ENCODE measurements around the gene BCL7A. TPM values are rescaled to one million over a fixed set of nuclear protein-coding genes. Genes with fewer than 3 reads are reported as not detected.

Gene BCL7A
- total and polyA plus RNA-seq, 2 of the 8 experiments (the other 6 are each of a cell fraction or from before 2014, with no cell fraction given): 11.9 to 12.7 TPM

- TF ChIP-seq SIX5 (IDR thresholded peaks at IDR 0.05; ENCODE audit: low read depth, low read length) (no peak), SRF (IDR thresholded peaks at IDR 0.05; ENCODE audit: low read depth, low read length) (no peak), MAX (IDR thresholded peaks at IDR 0.05) (peak; percentile 95), EZH2 (IDR thresholded peaks at IDR 0.05; ENCODE audit: low read depth, low read length, severe bottlenecking) (peak; percentile 47), POU5F1 (IDR thresholded peaks at IDR 0.05; ENCODE audit: low read depth, low read length) (no peak), RFX5 (IDR thresholded peaks at IDR 0.05; ENCODE audit: borderline replicate concordance, low read depth, low read length) (no peak), POLR2AphosphoS5 (IDR thresholded peaks at IDR 0.05; ENCODE audit: low read depth, low read length) (no peak), CHD7 (IDR thresholded peaks at IDR 0.05; ENCODE audit: insufficient replicate concordance, low read length) (no peak), SAP30 (IDR thresholded peaks at IDR 0.05; ENCODE audit: insufficient read depth, insufficient replicate concordance, low read length) (no peak), KDM5A (IDR thresholded peaks at IDR 0.05; ENCODE audit: low read length) (no peak), TEAD4 (IDR thresholded peaks at IDR 0.05; ENCODE audit: low read depth, low read length) (no peak), CEBPB (IDR thresholded peaks at IDR 0.05; ENCODE audit: low read depth, low read length) (no peak)
These were observed 57.4 kb downstream of the BCL7A start (continued) for GRCh38 chr12:122079033-122079531.
